WTC11 (cell line): ENCODE results near the gene ESRP2. TPM values are rescaled to one million over a fixed set of nuclear protein-coding genes. Genes with fewer than 3 reads are reported as not detected.

Source experiments
- ATAC-seq: fragments of 200-7000 bp; cut with Tn5 transposase; 2 replicates; pipeline ENCODE4 v1.10.0; 2021; ENCODE audit warnings: mild to moderate bottlenecking, moderate library complexity
- CTCF ChIA-PET: fragments of 300-600 bp; sonication (Branson Sonifier 250); formaldehyde crosslinking; loops from one replicate; lab custom pipeline; 2021; ENCODE audit warnings: antibody characterized with exemption; lab: Charles Lee
- POLR2A ChIA-PET: fragments of 350-600 bp; sonication (Branson Sonifier 250); formaldehyde crosslinking; loops from one replicate; lab custom pipeline; 2021; ENCODE audit warnings: antibody characterized with exemption; lab: Charles Lee
- DNase-seq: peaks from one replicate; pipeline ENCODE4 v3.0.0; 2021; ENCODE audit warnings: low spot score
- H3K27ac Mint-ChIP-seq: 2 replicates; pipeline ENCODE4 v1.8.0; 2021; ENCODE audit warnings: mixed read lengths
- H3K27me3 Mint-ChIP-seq: 2 replicates; pipeline ENCODE4 v1.8.0; 2021; ENCODE audit warnings: low read depth, mild to moderate bottlenecking, moderate library complexity, mixed read lengths
- H3K36me3 Mint-ChIP-seq: 2 replicates; pipeline ENCODE4 v1.8.0; 2021; ENCODE audit warnings: mixed read lengths
- H3K4me1 Mint-ChIP-seq: 2 replicates; pipeline ENCODE4 v1.8.0; 2022; ENCODE audit warnings: mixed read lengths
- H3K4me3 Mint-ChIP-seq: 2 replicates; pipeline ENCODE4 v1.8.0; 2021; ENCODE audit warnings: mild to moderate bottlenecking, moderate library complexity, mixed read lengths
- H3K9me3 Mint-ChIP-seq: 2 replicates; pipeline ENCODE4 v1.8.0; 2021; ENCODE audit warnings: mixed read lengths
- ATF1 ChIP-seq: sonication (generic); formaldehyde crosslinking; IDR thresholded peaks from 2 replicates; pipeline ENCODE4 v1.8.1; 2023; ENCODE audit warnings: mild to moderate bottlenecking, moderate library complexity, missing genetic modification reagents
- EMX1 ChIP-seq: fragments of 250-450 bp; sonication (Bioruptor Pico); IDR thresholded peaks from 2 replicates; pipeline ENCODE4 v1.8.0; 2021; ENCODE audit warnings: mild to moderate bottlenecking
- ESRRA ChIP-seq: sonication (generic); formaldehyde crosslinking; IDR thresholded peaks from 2 replicates; pipeline ENCODE4 v1.8.1; 2022; ENCODE audit warnings: mild to moderate bottlenecking, missing genetic modification reagents, borderline replicate concordance
- FOXP1 ChIP-seq: sonication (generic); formaldehyde crosslinking; IDR thresholded peaks from 2 replicates; pipeline ENCODE4 v1.8.0; 2022; ENCODE audit warnings: missing genetic modification reagents, mild to moderate bottlenecking, moderate library complexity, borderline replicate concordance
- GRHL2 ChIP-seq: fragments of 250-450 bp; sonication (Bioruptor Pico); IDR thresholded peaks from 2 replicates; pipeline ENCODE4 v1.8.0; 2022; ENCODE audit warnings: mild to moderate bottlenecking, moderate library complexity; ENCODE audit not compliant: insufficient replicate concordance, severe bottlenecking
- JUN ChIP-seq: sonication (generic); formaldehyde crosslinking; IDR thresholded peaks from 2 replicates; pipeline ENCODE4 v1.8.0; 2023; ENCODE audit warnings: mild to moderate bottlenecking, missing genetic modification reagents
- MXD4 ChIP-seq: fragments of 250-450 bp; sonication (Bioruptor Pico); IDR thresholded peaks from 2 replicates; pipeline ENCODE4 v1.8.0; 2021; ENCODE audit warnings: mild to moderate bottlenecking, moderate library complexity, borderline replicate concordance
- NR2C2 ChIP-seq: sonication (generic); formaldehyde crosslinking; IDR thresholded peaks from 2 replicates; pipeline ENCODE4 v1.8.0; 2022; ENCODE audit warnings: mild to moderate bottlenecking, missing genetic modification reagents
- PRRX2 ChIP-seq: fragments of 250-450 bp; sonication (Bioruptor Pico); IDR thresholded peaks from 2 replicates; pipeline ENCODE4 v1.8.0; 2021; ENCODE audit warnings: mild to moderate bottlenecking
- RELA ChIP-seq: sonication (generic); formaldehyde crosslinking; IDR thresholded peaks from 2 replicates; pipeline ENCODE4 v1.8.1; 2022; ENCODE audit warnings: missing genetic modification reagents, mild to moderate bottlenecking, borderline replicate concordance
- SOX15 ChIP-seq: fragments of 250-450 bp; sonication (Bioruptor Pico); IDR thresholded peaks from 2 replicates; pipeline ENCODE4 v1.9.0; 2021; ENCODE audit warnings: mild to moderate bottlenecking
- ZNF138 ChIP-seq: sonication (generic); formaldehyde crosslinking; conservative IDR thresholded peaks from 2 replicates; pipeline ENCODE4 v1.8.1; 2022; ENCODE audit warnings: mild to moderate bottlenecking, moderate library complexity, missing genetic modification reagents
- ZNF263 ChIP-seq: sonication (generic); formaldehyde crosslinking; IDR thresholded peaks from 2 replicates; pipeline ENCODE4 v1.8.1; 2022; ENCODE audit warnings: low read depth, mild to moderate bottlenecking, moderate library complexity, missing genetic modification reagents
- ZNF396 ChIP-seq: fragments of 250-450 bp; sonication (Bioruptor Pico); IDR thresholded peaks from 2 replicates; pipeline ENCODE4 v1.8.0; 2021; ENCODE audit warnings: mild to moderate bottlenecking, moderate library complexity, borderline replicate concordance
- ZNF423 ChIP-seq: fragments of 250-450 bp; sonication (Bioruptor Pico); IDR thresholded peaks from 2 replicates; pipeline ENCODE4 v2.1.2; 2022; ENCODE audit warnings: mild to moderate bottlenecking, moderate library complexity
- total RNA-seq: library from RNA; stranded (reverse); gene quantifications from 3 replicates; pipeline ENCODE4 v1.2.3, GENCODE V29; 2021
- TF ChIP-seq, protein P1 (sequence below): fragments of 250-450 bp; sonication (Bioruptor Pico); IDR thresholded peaks from 2 replicates; pipeline ENCODE4 v1.9.0; 2021; ENCODE audit warnings: moderate library complexity, mild to moderate bottlenecking, inconsistent platforms, borderline replicate concordance
- TF ChIP-seq, protein P2 (sequence below): fragments of 250-450 bp; sonication (Bioruptor Pico); IDR thresholded peaks from 2 replicates; pipeline ENCODE4 v1.9.0; 2021; ENCODE audit warnings: mild to moderate bottlenecking
- TF ChIP-seq, protein P3 (sequence below): sonication (generic); formaldehyde crosslinking; IDR thresholded peaks from 2 replicates; pipeline ENCODE4 v1.8.1; 2022; ENCODE audit warnings: missing genetic modification reagents, borderline replicate concordance
- TF ChIP-seq, protein P4 (sequence below): sonication (generic); formaldehyde crosslinking; IDR thresholded peaks from 2 replicates; pipeline ENCODE4 v1.8.0; 2022; ENCODE audit warnings: mild to moderate bottlenecking, missing genetic modification reagents
- TF ChIP-seq, protein P5 (sequence below): sonication (generic); formaldehyde crosslinking; IDR thresholded peaks from 2 replicates; pipeline ENCODE4 v1.8.1; 2023; ENCODE audit warnings: mild to moderate bottlenecking, missing genetic modification reagents, moderate library complexity
- TF ChIP-seq, protein P6 (sequence below): sonication (generic); formaldehyde crosslinking; IDR thresholded peaks from 2 replicates; pipeline ENCODE4 v1.8.0; 2022; ENCODE audit warnings: missing genetic modification reagents
- TF ChIP-seq, protein P7 (sequence below): sonication (generic); formaldehyde crosslinking; IDR thresholded peaks from 2 replicates; pipeline ENCODE4 v1.8.1; 2022; ENCODE audit warnings: low read depth, missing genetic modification reagents, borderline replicate concordance
- TF ChIP-seq, protein P8 (sequence below): sonication (generic); formaldehyde crosslinking; IDR thresholded peaks from 2 replicates; pipeline ENCODE4 v1.8.0; 2023; ENCODE audit warnings: mild to moderate bottlenecking, missing genetic modification reagents

The ESRP2 gene
- total RNA-seq, 1 experiment from 2014 or later = 55.0 TPM

DNA sequence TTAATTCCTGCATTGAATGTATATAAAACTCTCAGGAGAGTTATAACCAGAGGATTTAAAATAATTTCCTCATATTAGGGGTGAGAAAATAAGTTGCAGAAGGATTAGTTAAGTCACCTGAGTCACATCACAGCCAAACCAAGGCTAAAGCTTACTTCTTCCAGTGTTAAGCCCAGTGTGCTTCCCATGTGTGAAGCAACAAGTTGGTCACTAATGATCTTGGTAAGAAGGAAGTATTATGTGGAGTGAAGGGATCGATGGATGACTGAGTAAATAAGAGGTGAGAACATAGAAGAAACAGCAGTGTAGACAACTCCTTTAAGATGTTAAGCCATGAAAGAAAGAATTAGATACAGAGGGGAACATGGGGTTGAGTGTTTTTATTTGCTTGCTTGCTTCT is 20.6 kb downstream of the ESRP2 start:
- H3K27me3 Mint-ChIP-seq = no peaks in the 10 kb centered on the region
- DNase-seq = no peak
- ChIA-PET CTCF (interaction anchor here (0.6 kb wide), 1 partner anchor 1623 kb away, joined by 4 read pairs; no protein-coding TSS in a partner anchor), POLR2A (no interaction called here)
- peaks cover 3% of the 10 kb centered on the region; the same call in 1 of the 2 replicates for H3K36me3 Mint-ChIP-seq
- no peak for ATAC-seq
- no peaks in the 10 kb centered on the region for H3K9me3 Mint-ChIP-seq
- peaks cover 5% of the 10 kb centered on the region for H3K4me1 Mint-ChIP-seq
- no peak overlapping the region for H3K4me3 Mint-ChIP-seq
- H3K27ac Mint-ChIP-seq = peak overlapping the region; percentile 61
- TF ChIP-seq NR2C2 (CRISPR knock-in tag) (no peak), GRHL2 (CRISPR knock-in tag) (no peak), FOXP1 (CRISPR knock-in tag) (no peak), ZNF423 (CRISPR knock-in tag) (no peak), ESRRA (no peak), JUN (CRISPR knock-in tag) (no peak), EMX1 (no peak), ZNF138 (no peak), SOX15 (no peak)
- TF ChIP-seq, protein P1, sequence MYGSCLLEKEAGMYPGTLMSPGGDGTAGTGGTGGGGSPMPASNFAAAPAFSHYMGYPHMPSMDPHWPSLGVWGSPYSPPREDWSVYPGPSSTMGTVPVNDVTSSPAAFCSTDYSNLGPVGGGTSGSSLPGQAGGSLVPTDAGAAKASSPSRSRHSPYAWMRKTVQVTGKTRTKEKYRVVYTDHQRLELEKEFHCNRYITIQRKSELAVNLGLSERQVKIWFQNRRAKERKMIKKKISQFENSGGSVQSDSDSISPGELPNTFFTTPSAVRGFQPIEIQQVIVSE = no peak
- TF ChIP-seq, protein P2, sequence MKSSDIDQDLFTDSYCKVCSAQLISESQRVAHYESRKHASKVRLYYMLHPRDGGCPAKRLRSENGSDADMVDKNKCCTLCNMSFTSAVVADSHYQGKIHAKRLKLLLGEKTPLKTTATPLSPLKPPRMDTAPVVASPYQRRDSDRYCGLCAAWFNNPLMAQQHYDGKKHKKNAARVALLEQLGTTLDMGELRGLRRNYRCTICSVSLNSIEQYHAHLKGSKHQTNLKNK (CRISPR knock-in tag) = no peak
- TF ChIP-seq, protein P3, sequence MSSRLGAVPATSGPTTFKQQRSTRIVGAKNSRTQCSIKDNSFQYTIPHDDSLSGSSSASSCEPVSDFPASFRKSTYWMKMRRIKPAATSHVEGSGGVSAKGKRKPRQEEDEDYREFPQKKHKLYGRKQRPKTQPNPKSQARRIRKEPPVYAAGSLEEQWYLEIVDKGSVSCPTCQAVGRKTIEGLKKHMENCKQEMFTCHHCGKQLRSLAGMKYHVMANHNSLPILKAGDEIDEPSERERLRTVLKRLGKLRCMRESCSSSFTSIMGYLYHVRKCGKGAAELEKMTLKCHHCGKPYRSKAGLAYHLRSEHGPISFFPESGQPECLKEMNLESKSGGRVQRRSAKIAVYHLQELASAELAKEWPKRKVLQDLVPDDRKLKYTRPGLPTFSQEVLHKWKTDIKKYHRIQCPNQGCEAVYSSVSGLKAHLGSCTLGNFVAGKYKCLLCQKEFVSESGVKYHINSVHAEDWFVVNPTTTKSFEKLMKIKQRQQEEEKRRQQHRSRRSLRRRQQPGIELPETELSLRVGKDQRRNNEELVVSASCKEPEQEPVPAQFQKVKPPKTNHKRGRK (CRISPR knock-in tag) = no peak
- TF ChIP-seq, protein P4, sequence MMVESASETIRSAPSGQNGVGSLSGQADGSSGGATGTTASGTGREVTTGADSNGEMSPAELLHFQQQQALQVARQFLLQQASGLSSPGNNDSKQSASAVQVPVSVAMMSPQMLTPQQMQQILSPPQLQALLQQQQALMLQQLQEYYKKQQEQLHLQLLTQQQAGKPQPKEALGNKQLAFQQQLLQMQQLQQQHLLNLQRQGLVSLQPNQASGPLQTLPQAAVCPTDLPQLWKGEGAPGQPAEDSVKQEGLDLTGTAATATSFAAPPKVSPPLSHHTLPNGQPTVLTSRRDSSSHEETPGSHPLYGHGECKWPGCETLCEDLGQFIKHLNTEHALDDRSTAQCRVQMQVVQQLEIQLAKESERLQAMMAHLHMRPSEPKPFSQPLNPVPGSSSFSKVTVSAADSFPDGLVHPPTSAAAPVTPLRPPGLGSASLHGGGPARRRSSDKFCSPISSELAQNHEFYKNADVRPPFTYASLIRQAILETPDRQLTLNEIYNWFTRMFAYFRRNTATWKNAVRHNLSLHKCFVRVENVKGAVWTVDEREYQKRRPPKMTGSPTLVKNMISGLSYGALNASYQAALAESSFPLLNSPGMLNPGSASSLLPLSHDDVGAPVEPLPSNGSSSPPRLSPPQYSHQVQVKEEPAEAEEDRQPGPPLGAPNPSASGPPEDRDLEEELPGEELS (CRISPR knock-in tag) = no peak
- TF ChIP-seq, protein P5, sequence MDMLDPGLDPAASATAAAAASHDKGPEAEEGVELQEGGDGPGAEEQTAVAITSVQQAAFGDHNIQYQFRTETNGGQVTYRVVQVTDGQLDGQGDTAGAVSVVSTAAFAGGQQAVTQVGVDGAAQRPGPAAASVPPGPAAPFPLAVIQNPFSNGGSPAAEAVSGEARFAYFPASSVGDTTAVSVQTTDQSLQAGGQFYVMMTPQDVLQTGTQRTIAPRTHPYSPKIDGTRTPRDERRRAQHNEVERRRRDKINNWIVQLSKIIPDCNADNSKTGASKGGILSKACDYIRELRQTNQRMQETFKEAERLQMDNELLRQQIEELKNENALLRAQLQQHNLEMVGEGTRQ (CRISPR knock-in tag) = no peak

DNA sequence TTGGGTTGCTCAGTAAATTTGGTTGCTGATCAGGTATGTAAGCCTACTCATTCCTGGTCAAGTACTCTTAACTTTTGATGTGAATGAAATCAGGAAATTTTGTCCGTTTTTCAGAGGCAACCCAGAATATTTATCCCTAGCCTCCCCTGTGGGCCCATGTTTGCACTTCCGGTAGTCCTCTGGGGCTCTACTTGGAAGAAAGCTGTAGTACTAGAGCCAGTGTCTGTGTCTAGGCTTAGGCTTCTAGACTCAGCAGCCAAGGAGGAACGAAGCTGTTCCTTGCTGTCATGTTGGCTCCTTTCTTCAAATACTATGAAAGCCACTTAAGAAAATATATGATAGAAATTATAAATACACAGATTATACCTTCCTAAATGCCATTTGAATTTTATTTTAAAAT is 21.2 kb downstream of the ESRP2 start:
- no peak overlapping the region for H3K4me3 Mint-ChIP-seq
- DNase-seq (no peak), ATAC-seq (no peak)
- H3K27ac Mint-ChIP-seq = no peak overlapping the region
- no peaks in the 10 kb centered on the region for H3K27me3 Mint-ChIP-seq
- peaks cover 3% of the 10 kb centered on the region; the same call in 1 of the 2 replicates for H3K36me3 Mint-ChIP-seq
- POLR2A ChIA-PET = no interaction called here
- no peaks in the 10 kb centered on the region for H3K9me3 Mint-ChIP-seq
- H3K4me1 Mint-ChIP-seq = no peaks in the 10 kb centered on the region
- CTCF ChIA-PET = interaction anchor here (0.5 to 0.6 kb wide), 2 partner anchors 991 to 1623 kb away, joined by 3 to 4 read pairs; no protein-coding TSS in a partner anchor
- TF ChIP-seq ZNF263 (CRISPR knock-in tag) = no peak
- no peak for TF ChIP-seq ATF1 (CRISPR knock-in tag)
- no peak for TF ChIP-seq RELA (CRISPR knock-in tag)
- TF ChIP-seq, protein P6, sequence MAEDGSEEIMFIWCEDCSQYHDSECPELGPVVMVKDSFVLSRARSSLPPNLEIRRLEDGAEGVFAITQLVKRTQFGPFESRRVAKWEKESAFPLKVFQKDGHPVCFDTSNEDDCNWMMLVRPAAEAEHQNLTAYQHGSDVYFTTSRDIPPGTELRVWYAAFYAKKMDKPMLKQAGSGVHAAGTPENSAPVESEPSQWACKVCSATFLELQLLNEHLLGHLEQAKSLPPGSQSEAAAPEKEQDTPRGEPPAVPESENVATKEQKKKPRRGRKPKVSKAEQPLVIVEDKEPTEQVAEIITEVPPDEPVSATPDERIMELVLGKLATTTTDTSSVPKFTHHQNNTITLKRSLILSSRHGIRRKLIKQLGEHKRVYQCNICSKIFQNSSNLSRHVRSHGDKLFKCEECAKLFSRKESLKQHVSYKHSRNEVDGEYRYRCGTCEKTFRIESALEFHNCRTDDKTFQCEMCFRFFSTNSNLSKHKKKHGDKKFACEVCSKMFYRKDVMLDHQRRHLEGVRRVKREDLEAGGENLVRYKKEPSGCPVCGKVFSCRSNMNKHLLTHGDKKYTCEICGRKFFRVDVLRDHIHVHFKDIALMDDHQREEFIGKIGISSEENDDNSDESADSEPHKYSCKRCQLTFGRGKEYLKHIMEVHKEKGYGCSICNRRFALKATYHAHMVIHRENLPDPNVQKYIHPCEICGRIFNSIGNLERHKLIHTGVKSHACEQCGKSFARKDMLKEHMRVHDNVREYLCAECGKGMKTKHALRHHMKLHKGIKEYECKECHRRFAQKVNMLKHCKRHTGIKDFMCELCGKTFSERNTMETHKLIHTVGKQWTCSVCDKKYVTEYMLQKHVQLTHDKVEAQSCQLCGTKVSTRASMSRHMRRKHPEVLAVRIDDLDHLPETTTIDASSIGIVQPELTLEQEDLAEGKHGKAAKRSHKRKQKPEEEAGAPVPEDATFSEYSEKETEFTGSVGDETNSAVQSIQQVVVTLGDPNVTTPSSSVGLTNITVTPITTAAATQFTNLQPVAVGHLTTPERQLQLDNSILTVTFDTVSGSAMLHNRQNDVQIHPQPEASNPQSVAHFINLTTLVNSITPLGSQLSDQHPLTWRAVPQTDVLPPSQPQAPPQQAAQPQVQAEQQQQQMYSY (CRISPR knock-in tag) = no peak
- no peak for TF ChIP-seq PRRX2 (CRISPR knock-in tag)
- TF ChIP-seq ZNF396 (CRISPR knock-in tag) = no peak
- TF ChIP-seq, protein P7, sequence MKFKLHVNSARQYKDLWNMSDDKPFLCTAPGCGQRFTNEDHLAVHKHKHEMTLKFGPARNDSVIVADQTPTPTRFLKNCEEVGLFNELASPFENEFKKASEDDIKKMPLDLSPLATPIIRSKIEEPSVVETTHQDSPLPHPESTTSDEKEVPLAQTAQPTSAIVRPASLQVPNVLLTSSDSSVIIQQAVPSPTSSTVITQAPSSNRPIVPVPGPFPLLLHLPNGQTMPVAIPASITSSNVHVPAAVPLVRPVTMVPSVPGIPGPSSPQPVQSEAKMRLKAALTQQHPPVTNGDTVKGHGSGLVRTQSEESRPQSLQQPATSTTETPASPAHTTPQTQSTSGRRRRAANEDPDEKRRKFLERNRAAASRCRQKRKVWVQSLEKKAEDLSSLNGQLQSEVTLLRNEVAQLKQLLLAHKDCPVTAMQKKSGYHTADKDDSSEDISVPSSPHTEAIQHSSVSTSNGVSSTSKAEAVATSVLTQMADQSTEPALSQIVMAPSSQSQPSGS (CRISPR knock-in tag) = no peak
- no peak for TF ChIP-seq MXD4
- TF ChIP-seq, protein P8, sequence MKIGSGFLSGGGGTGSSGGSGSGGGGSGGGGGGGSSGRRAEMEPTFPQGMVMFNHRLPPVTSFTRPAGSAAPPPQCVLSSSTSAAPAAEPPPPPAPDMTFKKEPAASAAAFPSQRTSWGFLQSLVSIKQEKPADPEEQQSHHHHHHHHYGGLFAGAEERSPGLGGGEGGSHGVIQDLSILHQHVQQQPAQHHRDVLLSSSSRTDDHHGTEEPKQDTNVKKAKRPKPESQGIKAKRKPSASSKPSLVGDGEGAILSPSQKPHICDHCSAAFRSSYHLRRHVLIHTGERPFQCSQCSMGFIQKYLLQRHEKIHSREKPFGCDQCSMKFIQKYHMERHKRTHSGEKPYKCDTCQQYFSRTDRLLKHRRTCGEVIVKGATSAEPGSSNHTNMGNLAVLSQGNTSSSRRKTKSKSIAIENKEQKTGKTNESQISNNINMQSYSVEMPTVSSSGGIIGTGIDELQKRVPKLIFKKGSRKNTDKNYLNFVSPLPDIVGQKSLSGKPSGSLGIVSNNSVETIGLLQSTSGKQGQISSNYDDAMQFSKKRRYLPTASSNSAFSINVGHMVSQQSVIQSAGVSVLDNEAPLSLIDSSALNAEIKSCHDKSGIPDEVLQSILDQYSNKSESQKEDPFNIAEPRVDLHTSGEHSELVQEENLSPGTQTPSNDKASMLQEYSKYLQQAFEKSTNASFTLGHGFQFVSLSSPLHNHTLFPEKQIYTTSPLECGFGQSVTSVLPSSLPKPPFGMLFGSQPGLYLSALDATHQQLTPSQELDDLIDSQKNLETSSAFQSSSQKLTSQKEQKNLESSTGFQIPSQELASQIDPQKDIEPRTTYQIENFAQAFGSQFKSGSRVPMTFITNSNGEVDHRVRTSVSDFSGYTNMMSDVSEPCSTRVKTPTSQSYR (CRISPR knock-in tag) = no peak
